HG03354 (cell line): ENCODE data around the gene DNAH1.

Source experiments
- ATAC-seq: cut with Tn5 transposase; IDR thresholded peaks from one replicate; pipeline ENCODE4 v1.9.1; 2021; ENCODE audit warnings: mild to moderate bottlenecking; ENCODE audit not compliant: unreplicated experiment, poor library complexity, severe bottlenecking

The DNAH1 gene

GRCh38 chr3:52306978-52307377 is 9.1 kb upstream of the DNAH1 start:
- no peak for ATAC-seq

GRCh38 chr3:52308308-52308707 is 7.8 kb upstream of the DNAH1 start:
- no peak for ATAC-seq

GRCh38 chr3:52310861-52311575 is 5.1 kb upstream of the DNAH1 start:
- peak; percentile 45 for ATAC-seq

GRCh38 chr3:52311576-52312119 is 4.5 kb upstream of the DNAH1 start:
- ATAC-seq: no peak

GRCh38 chr3:52313188-52313773 is 2.8 kb upstream of the DNAH1 start:
- peak; percentile 15 for ATAC-seq

GRCh38 chr3:52313774-52314188 is 2.3 kb upstream of the DNAH1 start:
- ATAC-seq: peak; percentile 94

GRCh38 chr3:52314489-52314888 is 1.6 kb upstream of the DNAH1 start:
- ATAC-seq: no peak

- ATAC-seq: no peak
Measured at GRCh38 chr3:52315006-52315405, 1.1 kb upstream of the DNAH1 start.

GRCh38 chr3:52317208-52318000 is 1.3 kb downstream of the DNAH1 start:
- ATAC-seq: no peak

GRCh38 chr3:52318186-52318816 is 2.2 kb downstream of the DNAH1 start:
- ATAC-seq: no peak

GRCh38 chr3:52319921-52320595 is 3.9 kb downstream of the DNAH1 start:
- ATAC-seq: no peak

- ATAC-seq: no peak
Measured at GRCh38 chr3:52321481-52321880, 5.4 kb downstream of the DNAH1 start.

- no peak for ATAC-seq
Measured at GRCh38 chr3:52322466-52322865, 6.3 kb downstream of the DNAH1 start.

- ATAC-seq: no peak
Measured at GRCh38 chr3:52323526-52324295, 7.6 kb downstream of the DNAH1 start.

GRCh38 chr3:52324676-52325075 is 8.6 kb downstream of the DNAH1 start:
- ATAC-seq: no peak

- ATAC-seq: no peak
Measured at GRCh38 chr3:52325686-52326085, 9.6 kb downstream of the DNAH1 start.

- no peak for ATAC-seq
Measured at GRCh38 chr3:52326976-52327375, 10.9 kb downstream of the DNAH1 start.

GRCh38 chr3:52327486-52328290 is 11.6 kb downstream of the DNAH1 start:
- ATAC-seq: no peak
